Heart left ventricle (tissue), 13 donors: ENCODE results near the gene NRCAM.

Experiments used
- POLR2A ChIP-seq, 2 donors: fragments of 450-650 bp; IDR thresholded peaks; one replicate each; pipeline ENCODE4 v1.6.1; 2017; ENCODE audit warnings: antibody characterized with exemption in 2 of 2, mild to moderate bottlenecking in 2 of 2, moderate library complexity in 2 of 2
- TF ChIP-seq, protein P1 (sequence below), 12 donors: fragments of 200-600 bp; sonication (generic) in 4 of 12; IDR thresholded peaks; one replicate each; pipeline versions ENCODE4 v1.5.0 to v1.8.0; 2018 to 2022; ENCODE audit warnings: antibody characterized with exemption in 12 of 12, mild to moderate bottlenecking in 5 of 12
- donor health status: ischemic (EF 13 %, LVEDD 7.1; RV severe dilation, severe dysfunction).
- donor health status: DM: no; HTN: yes; CAD: no.
- donor health status: DM: no; HTN: no; CAD: no.
- donor health status: ischemic (EF 25% LVEDD 6.9; RV normal size, moderate dysfunction).
- donor health status: ischemic (EF 25% LVEDD 5.7; RV mildly dilated, moderate dysfunction).
- donor health status: ischemic (EF 35%, LVEDD 5.7; RV mildly dilated, moderate dysfunction).
- donor health status: nonischemic (EF 11% LVEDD 7.7; RV severe dilation, severe dysfunction).
- donor health status: DM: yes; HTN: yes; CAD: no.
- donor health status: PGD.
- donor health status: ischemic (EF 29% LVEDD 5.4; RV normal size, mild dysfunction).
- donor health status: nonischemic (EF 23%, LVEDD 6.1; RV moderate dilation, normal function).

DNA sequence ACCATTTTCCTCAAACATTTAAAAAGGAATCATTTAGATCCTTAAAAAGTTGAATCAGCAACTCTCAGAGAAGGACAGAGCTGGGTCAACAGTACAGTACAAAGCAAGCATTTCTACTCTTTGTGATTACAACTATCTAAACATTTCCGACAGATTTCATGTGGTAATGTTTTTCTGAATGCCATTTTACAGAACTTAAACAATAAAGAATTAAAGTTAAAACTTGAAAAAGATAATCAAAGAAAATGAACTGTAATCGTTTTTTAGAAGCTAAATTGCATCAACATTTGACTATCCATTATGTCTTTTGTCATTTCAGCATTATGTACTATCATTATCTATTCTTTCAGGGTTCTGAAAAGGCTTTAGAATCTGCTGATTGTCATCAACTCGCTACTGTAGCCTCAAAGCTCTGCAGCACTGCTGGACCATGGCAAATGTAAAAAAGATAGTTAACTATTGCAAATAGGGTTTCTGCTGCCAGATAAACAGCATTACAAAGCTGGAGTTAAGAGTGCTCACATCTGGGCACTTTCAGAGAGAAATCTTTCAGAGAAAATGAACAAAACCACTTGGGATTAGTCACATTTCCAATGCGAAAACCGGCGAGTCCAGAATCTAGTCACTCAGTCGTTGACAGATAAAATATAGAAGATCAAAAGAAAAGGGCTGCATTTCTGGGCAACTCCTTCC lies 165.6 kb downstream of the NRCAM start:
- TF ChIP-seq POLR2A (IDR thresholded peaks at IDR 0.05) = no peak
- TF ChIP-seq, protein P1, sequence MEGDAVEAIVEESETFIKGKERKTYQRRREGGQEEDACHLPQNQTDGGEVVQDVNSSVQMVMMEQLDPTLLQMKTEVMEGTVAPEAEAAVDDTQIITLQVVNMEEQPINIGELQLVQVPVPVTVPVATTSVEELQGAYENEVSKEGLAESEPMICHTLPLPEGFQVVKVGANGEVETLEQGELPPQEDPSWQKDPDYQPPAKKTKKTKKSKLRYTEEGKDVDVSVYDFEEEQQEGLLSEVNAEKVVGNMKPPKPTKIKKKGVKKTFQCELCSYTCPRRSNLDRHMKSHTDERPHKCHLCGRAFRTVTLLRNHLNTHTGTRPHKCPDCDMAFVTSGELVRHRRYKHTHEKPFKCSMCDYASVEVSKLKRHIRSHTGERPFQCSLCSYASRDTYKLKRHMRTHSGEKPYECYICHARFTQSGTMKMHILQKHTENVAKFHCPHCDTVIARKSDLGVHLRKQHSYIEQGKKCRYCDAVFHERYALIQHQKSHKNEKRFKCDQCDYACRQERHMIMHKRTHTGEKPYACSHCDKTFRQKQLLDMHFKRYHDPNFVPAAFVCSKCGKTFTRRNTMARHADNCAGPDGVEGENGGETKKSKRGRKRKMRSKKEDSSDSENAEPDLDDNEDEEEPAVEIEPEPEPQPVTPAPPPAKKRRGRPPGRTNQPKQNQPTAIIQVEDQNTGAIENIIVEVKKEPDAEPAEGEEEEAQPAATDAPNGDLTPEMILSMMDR (IDR thresholded peaks at IDR 0.05) = no peak
